HepG2 (cell line): ENCODE measurements around the gene CNTN2. TPM values are rescaled to one million over a fixed set of nuclear protein-coding genes. Genes with fewer than 3 reads are reported as not detected.

Source experiments
- ATAC-seq: fragments of 200-7000 bp; cut with Tn5 transposase; 3 replicates; pipeline ENCODE4 v1.9.1; 2020; ENCODE audit warnings: mild to moderate bottlenecking, moderate library complexity
- BruUV-seq: library from RNA; stranded (reverse); fragments of 400-500 nt; replicated peaks from 2 replicates; lab custom pipeline; 2021; lab: Mats Ljungman, UMichigan
- CTCF ChIA-PET: fragments of 300-600 bp; formaldehyde crosslinking; extraction: SDS; loops from one replicate; lab custom pipeline; 2021; ENCODE audit warnings: low total read pairs, inconsistent platforms, low intra/inter-chr PET ratio; lab: Yijun Ruan, JAX
- POLR2A ChIA-PET: fragments of 350-600 bp; sonication (Branson Sonifier 250); formaldehyde crosslinking; loops from one replicate; lab custom pipeline; 2020; ENCODE audit warnings: antibody characterized with exemption, inconsistent platforms; lab: Yijun Ruan, JAX
- DNase-seq: peaks from one replicate; pipeline ENCODE4 v3.0.0-alpha.2; 2015; ENCODE audit warnings: low spot score
- FAIRE-seq: peaks from 3 replicates; lab custom pipeline; 2011; peaks lifted over from hg19 to GRCh38; lab: Jason Lieb, UNC
- H2AFZ ChIP-seq: one replicate; pipeline ENCODE4 v1.6.1; 2011; ENCODE audit warnings: low read length, inconsistent platforms
- H3K27ac ChIP-seq: fragments of 300-600 bp; 3 replicates; pipeline ENCODE4 v1.8.0; 2011; ENCODE audit warnings: mixed run types, mild to moderate bottlenecking, mixed read lengths, low read length, inconsistent platforms; ENCODE audit not compliant: insufficient read depth; ENCODE audit errors: extremely low read length
- H3K27me3 ChIP-seq, 2 experiments: fragments of 200-600 bp in 1 of 2; 2 replicates in 1 of 2; 3 replicates in 1 of 2; pipeline versions ENCODE4 v1.6.0 to v1.8.0; 2011; ENCODE audit warnings: low read length in 2 of 2, mild to moderate bottlenecking in 2 of 2, moderate library complexity in 2 of 2, inconsistent platforms in 1 of 2; ENCODE audit not compliant: insufficient read depth in 2 of 2, control insufficient read depth in 1 of 2
- H3K36me3 ChIP-seq, 2 experiments: fragments of 200-600 bp in 1 of 2; replicated peaks in 1 of 2; 2 replicates in 1 of 2; 3 replicates in 1 of 2; pipeline versions ENCODE4 v1.5.1 to v1.8.0; 2011; ENCODE audit warnings: low read length in 2 of 2, inconsistent platforms in 1 of 2; ENCODE audit not compliant: insufficient read depth in 2 of 2, control insufficient read depth in 1 of 2
- H3K4me1 ChIP-seq: 2 replicates; pipeline ENCODE4 v1.5.1; 2012; ENCODE audit warnings: low read length, inconsistent platforms; ENCODE audit not compliant: insufficient read depth
- H3K4me2 ChIP-seq: 2 replicates; pipeline ENCODE4 v1.6.0; 2011; ENCODE audit warnings: low read depth, low read length, inconsistent platforms
- H3K4me3 ChIP-seq, 3 experiments: fragments of 200-600 bp in 1 of 3; sonication (generic), shearing (Covaris generic) in 1 of 3; replicated peaks in 1 of 3; 2 replicates each; pipeline ENCODE4 v1.5.1; 2011 to 2016; ENCODE audit warnings: low read length in 3 of 3, inconsistent platforms in 2 of 3, low read depth in 2 of 3, mild to moderate bottlenecking in 2 of 3, control low read depth in 1 of 3, mixed read lengths in 1 of 3; ENCODE audit not compliant: insufficient read depth in 1 of 3
- H3K79me2 ChIP-seq: one replicate; pipeline ENCODE4 v1.6.1; 2011; ENCODE audit warnings: low read length, inconsistent platforms; ENCODE audit not compliant: insufficient read depth
- H3K9ac ChIP-seq: 2 replicates; pipeline ENCODE4 v1.6.0; 2011; ENCODE audit warnings: mild to moderate bottlenecking, low read depth, low read length, inconsistent platforms; ENCODE audit not compliant: insufficient read depth
- H3K9me3 ChIP-seq: 2 replicates; pipeline ENCODE4 v1.5.1; 2012; ENCODE audit warnings: mild to moderate bottlenecking, low read length
- H4K20me1 ChIP-seq: 2 replicates; pipeline ENCODE4 v1.6.0; 2011; ENCODE audit warnings: inconsistent platforms, mild to moderate bottlenecking, low read length, moderate library complexity; ENCODE audit not compliant: insufficient read depth
- BCL6 ChIP-seq: IDR thresholded peaks from 2 replicates; pipeline ENCODE4 v1.6.1; 2016; ENCODE audit warnings: missing genetic modification reagents, missing compliant biosample characterization
- BRCA1 ChIP-seq: sonication (generic); formaldehyde crosslinking; IDR thresholded peaks from 2 replicates; pipeline ENCODE4 v1.4.0; 2020; ENCODE audit warnings: missing genetic modification reagents
- CBX1 ChIP-seq: IDR thresholded peaks from one replicate; pipeline ENCODE4 v1.6.1; 2016; ENCODE audit warnings: antibody characterized with exemption, low read depth
- HDAC1 ChIP-seq: sonication (generic); formaldehyde crosslinking; IDR thresholded peaks from 2 replicates; pipeline ENCODE4 v1.5.1; 2020; ENCODE audit warnings: mild to moderate bottlenecking, missing genetic modification reagents
- JUN ChIP-seq: sonication (generic); formaldehyde crosslinking; IDR thresholded peaks from 2 replicates; pipeline ENCODE4 v1.4.0; 2020; ENCODE audit warnings: mild to moderate bottlenecking, missing genetic modification reagents
- NRL ChIP-seq: sonication (generic); formaldehyde crosslinking; IDR thresholded peaks from 2 replicates; pipeline ENCODE4 v1.5.0; 2020; ENCODE audit warnings: missing genetic modification reagents, mild to moderate bottlenecking, moderate library complexity, borderline replicate concordance
- RARG ChIP-seq: sonication (generic); formaldehyde crosslinking; IDR thresholded peaks from 2 replicates; pipeline ENCODE4 v1.4.0; 2020; ENCODE audit warnings: low read depth, mild to moderate bottlenecking, missing genetic modification reagents
- REL ChIP-seq: sonication (generic); formaldehyde crosslinking; conservative IDR thresholded peaks from 2 replicates; pipeline ENCODE4 v1.8.0; 2022; ENCODE audit warnings: mild to moderate bottlenecking, missing genetic modification reagents, moderate library complexity
- YEATS4 ChIP-seq: sonication (generic); formaldehyde crosslinking; IDR thresholded peaks from 2 replicates; pipeline ENCODE4 v1.4.0; 2020; ENCODE audit warnings: missing genetic modification reagents, borderline replicate concordance
- ZFP36 ChIP-seq: fragments of 150-350 bp; IDR thresholded peaks from 2 replicates; pipeline ENCODE4 v1.6.1; 2018; ENCODE audit warnings: borderline replicate concordance, low read length, low read depth; ENCODE audit not compliant: partially characterized antibody
- ZFX ChIP-seq: sonication (generic); formaldehyde crosslinking; IDR thresholded peaks from 2 replicates; pipeline ENCODE4 v1.4.0; 2020; ENCODE audit warnings: mild to moderate bottlenecking, low read depth, missing genetic modification reagents, moderate library complexity
- ZKSCAN5 ChIP-seq: sonication (generic); formaldehyde crosslinking; IDR thresholded peaks from 2 replicates; pipeline ENCODE4 v1.5.1; 2020; ENCODE audit warnings: mild to moderate bottlenecking, missing genetic modification reagents
- ZNF20 ChIP-seq: sonication (generic); formaldehyde crosslinking; IDR thresholded peaks from 2 replicates; pipeline ENCODE4 v1.4.0; 2020; ENCODE audit warnings: mild to moderate bottlenecking, moderate library complexity, missing genetic modification reagents
- ZNF780A ChIP-seq: sonication (generic); formaldehyde crosslinking; IDR thresholded peaks from 2 replicates; pipeline ENCODE4 v1.8.0; 2022; ENCODE audit warnings: mild to moderate bottlenecking, missing genetic modification reagents, moderate library complexity
- WGBS: methylation state at CpG from one replicate; pipeline ENCODE4 v1.1.6; 2017; ENCODE audit warnings: low lambda C conversion rate; 5-methylcytosine and 5-hydroxymethylcytosine counted together
- in situ Hi-C: cut with HindIII; loops from 2 replicates; pipeline ENCODE4 v1.10.0; 2017; ENCODE audit warnings: low pct_unique_long_range_greater_than_20kb; ENCODE audit not compliant: extremely low pct_ligation_motif_present
- intact Hi-C: fragments of 100-400 bp; cut with micrococcal nuclease; formaldehyde crosslinking; loops from one replicate; pipeline ENCODE4 v1.10.0; 2022; ENCODE audit not compliant: unreplicated experiment
- polyA plus RNA-seq, 8 experiments: library from polyadenylated mRNA; depleted of rRNA in 3 of 8; stranded (reverse) in 7 of 8; unstranded in 1 of 8; fragments of >200 nt; fragmentation: Illumina TruSeq in 4 of 8; extraction: Trizol in 4 of 8; gene quantifications; 2 replicates each; pipeline versions ENCODE4 v1.2.1 to v1.2.3, GENCODE V29; 2011 to 2016; ENCODE audit warnings: low read depth in 4 of 8, missing spikeins in 1 of 8, mixed read lengths in 1 of 8; ENCODE audit not compliant: insufficient read depth in 1 of 8
- total RNA-seq, 5 experiments: library from RNA; depleted of rRNA; stranded (reverse); fragments of >200 nt; fragmentation: Illumina TruSeq; extraction: Trizol; gene quantifications; 2 replicates each; pipeline ENCODE4 v1.2.3, GENCODE V29; 2016; ENCODE audit warnings: low read depth in 1 of 5
- TF ChIP-seq, protein P1 (sequence below): sonication (generic); formaldehyde crosslinking; IDR thresholded peaks from 2 replicates; pipeline ENCODE4 v1.4.0; 2020; ENCODE audit warnings: missing genetic modification reagents, mild to moderate bottlenecking, borderline replicate concordance
- TF ChIP-seq, protein P2 (sequence below): sonication (generic); formaldehyde crosslinking; IDR thresholded peaks from 2 replicates; pipeline ENCODE4 v1.4.0; 2020; ENCODE audit warnings: missing genetic modification reagents, borderline replicate concordance
- TF ChIP-seq, protein P3 (sequence below): sonication (generic); formaldehyde crosslinking; conservative IDR thresholded peaks from 2 replicates; pipeline ENCODE4 v1.4.0; 2020; ENCODE audit warnings: missing genetic modification reagents

The CNTN2 gene
- total and polyA plus RNA-seq, 2 of the 13 experiments (the other 11 are each of a cell fraction or from before 2014, with no cell fraction given): not detected

DNA sequence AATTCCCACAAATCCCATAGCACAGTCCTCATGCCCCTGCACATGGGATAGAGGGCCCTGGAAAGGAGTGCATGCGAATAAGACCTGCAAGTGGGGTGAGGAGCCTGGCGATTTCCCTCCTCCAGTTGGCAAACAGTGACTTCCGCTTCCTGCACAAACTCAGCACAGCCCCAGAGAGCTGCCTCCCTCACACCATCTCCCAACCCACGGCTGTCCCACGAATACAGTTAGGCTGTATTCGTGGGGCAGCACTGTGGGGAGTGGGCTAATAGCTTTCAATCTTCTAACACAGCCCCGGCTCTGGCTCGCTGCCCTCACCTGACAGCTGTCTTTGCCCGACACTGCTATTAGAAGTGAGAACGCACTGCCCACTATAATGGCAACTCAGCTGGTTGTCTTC is 28.2 kb upstream of the CNTN2 start:
- Histone ChIP-seq H2AFZ (no peak overlapping the region), H3K9ac (no peak overlapping the region), H3K27ac (no peak overlapping the region), H3K27me3 (peaks cover 1 to 48% of the 10 kb centered on the region in 2 experiments; a peak in 3 of 5 replicates), H3K9me3 (no peaks in the 10 kb centered on the region), H4K20me1 (0 out of 2 replicates have a peak, but pooled peaks cover 2% of the 10 kb centered on the region), H3K79me2 (no peaks in the 10 kb centered on the region), H3K4me2 (no peak overlapping the region), H3K4me1 (no peaks in the 10 kb centered on the region), H3K4me3 (no peak overlapping the region), H3K36me3 (no peaks in the 10 kb centered on the region)
- in situ Hi-C loops: no loop called here
- TF ChIP-seq RARG (CRISPR knock-in tag): no peak
- no peak for TF ChIP-seq BCL6 (CRISPR knock-in tag)
- TF ChIP-seq, protein P1, sequence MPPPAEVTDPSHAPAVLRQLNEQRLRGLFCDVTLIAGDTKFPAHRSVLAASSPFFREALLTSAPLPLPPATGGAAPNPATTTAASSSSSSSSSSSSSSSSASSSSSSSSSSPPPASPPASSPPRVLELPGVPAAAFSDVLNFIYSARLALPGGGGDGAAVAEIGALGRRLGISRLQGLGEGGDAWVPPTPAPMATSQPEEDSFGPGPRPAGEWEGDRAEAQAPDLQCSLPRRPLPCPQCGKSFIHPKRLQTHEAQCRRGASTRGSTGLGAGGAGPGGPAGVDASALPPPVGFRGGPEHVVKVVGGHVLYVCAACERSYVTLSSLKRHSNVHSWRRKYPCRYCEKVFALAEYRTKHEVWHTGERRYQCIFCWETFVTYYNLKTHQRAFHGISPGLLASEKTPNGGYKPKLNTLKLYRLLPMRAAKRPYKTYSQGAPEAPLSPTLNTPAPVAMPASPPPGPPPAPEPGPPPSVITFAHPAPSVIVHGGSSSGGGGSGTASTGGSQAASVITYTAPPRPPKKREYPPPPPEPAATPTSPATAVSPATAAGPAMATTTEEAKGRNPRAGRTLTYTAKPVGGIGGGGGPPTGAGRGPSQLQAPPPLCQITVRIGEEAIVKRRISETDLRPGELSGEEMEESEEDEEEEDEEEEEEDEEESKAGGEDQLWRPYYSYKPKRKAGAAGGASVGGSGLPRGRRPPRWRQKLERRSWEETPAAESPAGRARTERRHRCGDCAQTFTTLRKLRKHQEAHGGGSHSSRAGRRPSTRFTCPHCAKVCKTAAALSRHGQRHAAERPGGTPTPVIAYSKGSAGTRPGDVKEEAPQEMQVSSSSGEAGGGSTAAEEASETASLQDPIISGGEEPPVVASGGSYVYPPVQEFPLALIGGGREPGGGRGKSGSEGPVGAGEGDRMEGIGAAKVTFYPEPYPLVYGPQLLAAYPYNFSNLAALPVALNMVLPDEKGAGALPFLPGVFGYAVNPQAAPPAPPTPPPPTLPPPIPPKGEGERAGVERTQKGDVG (CRISPR knock-in tag): no peak
- no peak for TF ChIP-seq ZKSCAN5 (CRISPR knock-in tag)
- TF ChIP-seq BRCA1 (CRISPR knock-in tag): no peak
- no peak for TF ChIP-seq CBX1
- no peak for TF ChIP-seq ZFP36
- TF ChIP-seq, protein P2, sequence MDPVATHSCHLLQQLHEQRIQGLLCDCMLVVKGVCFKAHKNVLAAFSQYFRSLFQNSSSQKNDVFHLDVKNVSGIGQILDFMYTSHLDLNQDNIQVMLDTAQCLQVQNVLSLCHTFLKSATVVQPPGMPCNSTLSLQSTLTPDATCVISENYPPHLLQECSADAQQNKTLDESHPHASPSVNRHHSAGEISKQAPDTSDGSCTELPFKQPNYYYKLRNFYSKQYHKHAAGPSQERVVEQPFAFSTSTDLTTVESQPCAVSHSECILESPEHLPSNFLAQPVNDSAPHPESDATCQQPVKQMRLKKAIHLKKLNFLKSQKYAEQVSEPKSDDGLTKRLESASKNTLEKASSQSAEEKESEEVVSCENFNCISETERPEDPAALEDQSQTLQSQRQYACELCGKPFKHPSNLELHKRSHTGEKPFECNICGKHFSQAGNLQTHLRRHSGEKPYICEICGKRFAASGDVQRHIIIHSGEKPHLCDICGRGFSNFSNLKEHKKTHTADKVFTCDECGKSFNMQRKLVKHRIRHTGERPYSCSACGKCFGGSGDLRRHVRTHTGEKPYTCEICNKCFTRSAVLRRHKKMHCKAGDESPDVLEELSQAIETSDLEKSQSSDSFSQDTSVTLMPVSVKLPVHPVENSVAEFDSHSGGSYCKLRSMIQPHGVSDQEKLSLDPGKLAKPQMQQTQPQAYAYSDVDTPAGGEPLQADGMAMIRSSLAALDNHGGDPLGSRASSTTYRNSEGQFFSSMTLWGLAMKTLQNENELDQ: no peak
- TF ChIP-seq, protein P3, sequence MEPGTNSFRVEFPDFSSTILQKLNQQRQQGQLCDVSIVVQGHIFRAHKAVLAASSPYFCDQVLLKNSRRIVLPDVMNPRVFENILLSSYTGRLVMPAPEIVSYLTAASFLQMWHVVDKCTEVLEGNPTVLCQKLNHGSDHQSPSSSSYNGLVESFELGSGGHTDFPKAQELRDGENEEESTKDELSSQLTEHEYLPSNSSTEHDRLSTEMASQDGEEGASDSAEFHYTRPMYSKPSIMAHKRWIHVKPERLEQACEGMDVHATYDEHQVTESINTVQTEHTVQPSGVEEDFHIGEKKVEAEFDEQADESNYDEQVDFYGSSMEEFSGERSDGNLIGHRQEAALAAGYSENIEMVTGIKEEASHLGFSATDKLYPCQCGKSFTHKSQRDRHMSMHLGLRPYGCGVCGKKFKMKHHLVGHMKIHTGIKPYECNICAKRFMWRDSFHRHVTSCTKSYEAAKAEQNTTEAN: no peak
- TF ChIP-seq ZNF20 (CRISPR knock-in tag): no peak
- TF ChIP-seq JUN (CRISPR knock-in tag): no peak
- TF ChIP-seq NRL (CRISPR knock-in tag): no peak
- no peak for TF ChIP-seq ZFX (CRISPR knock-in tag)
- no peak for TF ChIP-seq HDAC1 (CRISPR knock-in tag)
- TF ChIP-seq REL: no peak
- no peak for TF ChIP-seq ZNF780A
- TF ChIP-seq YEATS4 (CRISPR knock-in tag): no peak
- intact Hi-C loops: no loop called here
- 56% methylated on average over 2 of the region's 10 CpGs for WGBS
- POLR2A ChIA-PET: no interaction called here
- CTCF ChIA-PET: no interaction called here
- ATAC-seq: no peak
- no TSS peak for BruUV-seq
- no peak for DNase-seq
- FAIRE-seq: no peak
